NCI-H2196 (cell line): ENCODE results near the gene EIF3M.
"Not testable (repeated sequence)": the region's sequence is repeated elsewhere in the genome, so short reads cannot be mapped to it uniquely, and the experiment has no call there.

Experiments used
- DNase-seq: peaks from one replicate; lab custom pipeline; 2025; ENCODE audit not compliant: unreplicated experiment; lab: John Stamatoyannopoulos, UW

Gene EIF3M

DNA sequence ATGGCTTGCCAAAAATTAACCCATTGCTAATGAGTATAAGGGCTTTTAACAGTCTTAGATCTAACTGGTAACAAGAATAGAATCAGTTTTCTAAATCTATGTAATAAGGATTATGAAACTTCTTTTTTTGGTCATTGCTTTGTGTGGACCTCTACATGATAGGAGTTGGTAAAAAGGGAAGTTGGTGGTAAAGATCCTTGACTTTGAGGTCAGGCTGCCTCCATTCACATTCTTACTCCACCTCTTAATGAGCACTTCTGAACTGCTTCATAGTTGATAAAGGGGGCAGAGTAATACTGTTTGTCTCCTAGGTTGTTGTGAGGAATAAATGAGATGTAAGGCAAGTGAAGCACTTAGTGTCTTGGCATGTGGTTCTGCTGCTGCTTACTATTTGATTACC is 10.6 kb downstream of the EIF3M start:
- DNase-seq: no peak

GRCh38 chr11:32596114-32596513 is 12.5 kb downstream of the EIF3M start:
- DNase-seq: not testable (repeated sequence)

DNA sequence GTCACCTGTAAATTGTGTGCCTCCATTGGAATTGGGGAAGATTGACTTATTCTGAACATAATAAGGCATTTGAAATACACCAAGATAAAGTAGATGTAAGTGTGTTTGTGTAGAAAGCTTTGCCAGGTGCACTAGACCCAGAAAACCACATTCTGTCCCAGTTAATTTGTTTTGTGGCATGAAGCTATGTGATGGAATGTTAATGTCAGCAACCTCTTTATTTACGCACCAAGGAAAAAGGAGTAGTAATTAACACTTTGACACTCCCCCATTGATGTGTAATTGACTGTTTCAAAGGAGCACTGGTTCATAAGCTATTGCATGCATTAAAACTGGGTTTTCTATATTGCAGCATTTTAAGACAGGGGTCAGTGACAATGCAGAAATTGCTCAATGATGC is 14.3 kb downstream of the EIF3M start:
- DNase-seq: no peak

- no peak for DNase-seq
Observed at GRCh38 chr11:32602657-32603415, 19.2 kb downstream of the EIF3M start.

GRCh38 chr11:32606220-32606619 is 22.6 kb downstream of the EIF3M start:
- DNase-seq: no peak

DNA sequence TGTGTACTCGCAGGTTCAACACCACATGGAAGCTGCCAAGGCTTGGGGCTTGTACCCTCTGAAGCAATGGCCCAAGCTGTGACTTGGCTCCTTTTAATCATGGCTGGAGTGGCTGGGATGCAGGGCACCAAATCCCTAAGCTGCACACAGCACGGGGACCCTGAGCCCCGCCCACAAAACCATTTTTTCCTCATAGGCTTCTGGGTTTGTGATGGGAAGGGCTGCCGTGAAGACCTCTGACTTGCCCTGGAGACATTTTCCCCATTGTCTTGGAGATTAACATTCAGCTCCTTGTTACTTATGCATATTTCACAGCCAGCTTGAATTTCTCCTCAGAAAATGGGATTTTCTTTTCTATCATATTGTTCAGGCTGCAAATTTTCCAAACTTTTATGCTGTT is 25.2 kb downstream of the EIF3M start:
- DNase-seq: not testable (repeated sequence)

GRCh38 chr11:32610797-32611352 is 27.2 kb downstream of the EIF3M start:
- DNase-seq: no peak

DNA sequence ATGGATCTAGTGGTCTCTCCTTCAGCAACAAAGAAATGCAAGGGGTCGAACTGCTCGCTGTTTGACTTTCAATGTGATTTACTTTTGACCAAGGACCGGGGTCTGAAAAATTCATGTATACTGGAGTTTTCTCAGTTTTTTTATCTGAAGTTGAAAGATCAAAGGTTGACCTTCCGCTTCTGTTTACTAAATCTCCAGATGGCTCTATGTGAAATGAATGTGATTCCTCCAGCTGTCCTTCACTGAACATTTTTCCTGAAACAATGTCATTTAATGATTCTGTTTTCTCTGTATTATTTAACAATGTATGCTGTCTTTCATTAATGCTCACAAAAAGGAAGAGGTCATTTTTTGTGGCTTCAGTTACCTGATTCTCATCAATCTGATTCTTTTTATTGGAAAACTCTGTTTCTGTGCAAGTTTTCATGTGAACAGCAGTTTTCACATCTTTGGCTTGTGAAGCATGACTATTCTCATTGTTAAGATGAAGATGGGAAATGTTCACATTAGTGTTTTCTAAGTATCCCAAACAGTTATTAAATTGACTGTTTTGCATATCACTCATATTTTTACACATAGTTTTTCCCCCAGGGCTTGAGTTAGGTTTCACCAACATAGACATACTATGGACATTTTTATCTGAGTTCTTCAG is 30.0 kb downstream of the EIF3M start:
- DNase-seq: no peak

DNA sequence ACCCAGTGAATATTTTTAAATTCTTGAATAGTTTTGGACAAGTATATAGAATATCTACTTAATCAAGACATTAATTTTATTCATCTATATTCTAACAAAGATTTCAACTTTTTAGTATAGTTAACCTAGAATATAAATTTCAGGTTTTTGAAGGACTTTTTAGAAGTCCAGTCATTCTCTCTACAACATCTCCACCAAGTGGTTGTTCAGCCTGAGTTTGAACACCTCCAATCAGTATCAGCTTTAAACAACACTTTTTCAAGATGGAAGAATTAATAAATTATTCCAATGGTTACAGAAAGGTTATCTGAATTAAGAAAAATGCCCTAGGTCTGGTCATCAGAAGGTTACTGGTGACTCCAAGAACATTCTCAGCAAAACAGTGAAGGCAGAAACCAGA is 31.8 kb downstream of the EIF3M start:
- no peak for DNase-seq

- no peak for DNase-seq
Observed at GRCh38 chr11:32616903-32617302, 33.3 kb downstream of the EIF3M start.

DNA sequence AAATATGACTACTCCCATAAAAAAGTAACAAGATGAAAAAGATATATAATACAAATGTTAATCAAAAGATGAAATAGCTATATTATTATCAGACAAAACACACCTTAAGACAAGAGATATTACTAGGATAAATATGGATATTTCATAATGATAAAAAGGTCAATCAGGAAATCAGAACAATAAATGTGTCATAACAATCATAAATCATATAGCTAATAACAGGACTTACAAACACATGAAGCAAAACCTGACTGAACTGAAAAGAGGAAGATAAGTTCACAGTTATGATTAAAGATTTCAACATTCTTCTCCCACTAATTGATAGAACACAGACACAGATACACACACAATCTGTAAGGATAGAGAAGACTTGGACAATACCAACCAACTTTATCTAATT is 47.2 kb downstream of the EIF3M start:
- DNase-seq: no peak

- no peak for DNase-seq
Observed at GRCh38 chr11:32635819-32636218, 52.2 kb downstream of the EIF3M start.

DNA sequence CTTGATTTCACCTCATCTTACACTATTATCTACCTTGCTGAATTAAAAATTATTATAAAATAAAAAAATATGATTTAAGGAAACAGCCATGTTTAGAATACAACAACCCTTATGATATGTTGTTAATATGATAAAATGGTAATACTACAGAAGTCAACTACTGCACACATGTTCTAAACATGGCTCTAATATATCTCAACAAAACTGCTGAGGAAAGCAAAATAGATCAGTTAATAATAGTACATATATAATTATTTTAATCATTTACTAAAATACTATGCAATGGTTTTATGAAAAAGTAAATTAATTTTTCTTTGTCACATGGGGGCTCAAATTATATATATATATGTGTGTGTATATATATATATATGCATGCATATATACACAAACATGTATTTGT is 57.7 kb downstream of the EIF3M start:
- DNase-seq: no peak

DNA sequence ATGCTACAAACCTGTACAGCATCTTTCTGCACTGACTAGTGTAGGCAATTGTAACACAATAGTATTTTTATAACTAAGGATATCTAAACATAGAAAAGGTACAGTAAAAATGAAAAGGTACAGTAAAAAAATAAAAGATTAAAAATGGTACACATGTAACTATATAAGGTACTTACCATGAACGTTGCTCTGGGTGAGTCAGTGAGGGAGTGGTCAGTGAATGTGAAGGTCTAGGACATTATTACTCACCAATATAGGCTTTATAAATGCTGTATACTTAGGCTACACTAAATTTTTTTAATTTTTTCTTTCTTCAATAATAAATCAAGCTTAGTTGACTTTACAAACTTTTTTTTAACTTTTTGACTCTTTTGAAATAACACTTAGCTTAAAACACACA is 59.9 kb downstream of the EIF3M start:
- no peak for DNase-seq
